Natural killer cell (primary cell): Measurements from ENCODE around the gene DDIT3. TPM values are rescaled to one million over a fixed set of nuclear protein-coding genes. Genes with fewer than 3 reads are reported as not detected.

ENCODE experiments used
- ATAC-seq, 3 donors: fragments of 150-1000 bp in 2 of 3; fragments of 200-7000 bp in 1 of 3; cut with Tn5 transposase; 1 replicate in 1 of 3; 2 replicates in 2 of 3; pipeline ENCODE4 v1.10.0; 2021; ENCODE audit warnings: mild to moderate bottlenecking in 2 of 3, moderate library complexity in 2 of 3
- DNase-seq, 2 donors: peaks; one replicate each; pipeline versions ENCODE4 v3.0.0 to v3.0.0-alpha.2; 2013 to 2021; ENCODE audit warnings: mixed read lengths in 1 of 2
- H3K27ac ChIP-seq: one replicate; pipeline ENCODE4 v1.5.1; 2013; ENCODE audit warnings: mild to moderate bottlenecking, low read length
- H3K27me3 ChIP-seq: one replicate; pipeline ENCODE4 v1.6.1; 2013; ENCODE audit warnings: low read length; ENCODE audit not compliant: control insufficient read depth, insufficient read depth
- H3K36me3 ChIP-seq: one replicate; pipeline ENCODE4 v1.6.1; 2013; ENCODE audit warnings: low read length; ENCODE audit not compliant: control insufficient read depth, insufficient read depth
- H3K4me1 ChIP-seq: one replicate; pipeline ENCODE4 v1.6.1; 2013; ENCODE audit warnings: low read length; ENCODE audit not compliant: control insufficient read depth, insufficient read depth
- H3K4me3 ChIP-seq: one replicate; pipeline ENCODE4 v1.5.1; 2013; ENCODE audit warnings: low read length
- H3K9me3 ChIP-seq: one replicate; pipeline ENCODE4 v1.6.1; 2013; ENCODE audit warnings: low read length; ENCODE audit not compliant: control insufficient read depth, insufficient read depth
- H3K27ac Mint-ChIP-seq, 2 donors: one replicate each; pipeline ENCODE4 v1.8.0; 2022; ENCODE audit warnings: mild to moderate bottlenecking in 2 of 2, mixed read lengths in 2 of 2, moderate library complexity in 1 of 2
- H3K27me3 Mint-ChIP-seq, 2 donors: one replicate each; pipeline ENCODE4 v1.8.0; 2022; ENCODE audit warnings: low read depth in 2 of 2, mixed read lengths in 2 of 2
- H3K36me3 Mint-ChIP-seq: one replicate; pipeline ENCODE4 v1.8.0; 2022; ENCODE audit warnings: mixed read lengths
- H3K4me1 Mint-ChIP-seq, 2 donors: one replicate each; pipeline ENCODE4 v1.8.0; 2022; ENCODE audit warnings: mixed read lengths in 2 of 2
- H3K4me3 Mint-ChIP-seq: one replicate; pipeline ENCODE4 v1.8.0; 2022; ENCODE audit warnings: mild to moderate bottlenecking, moderate library complexity, mixed read lengths
- H3K9me3 Mint-ChIP-seq, 2 donors: one replicate each; pipeline ENCODE4 v1.8.0; 2022; ENCODE audit warnings: mixed read lengths in 2 of 2
- WGBS: methylation state at CpG from one replicate; pipeline ENCODE4 v1.1.7; 2013; ENCODE audit warnings: missing lambda C conversion rate; ENCODE audit not compliant: insufficient coverage; 5-methylcytosine and 5-hydroxymethylcytosine counted together
- intact Hi-C: fragments of 100-400 bp; cut with micrococcal nuclease; formaldehyde crosslinking; loops from one replicate; pipeline ENCODE4 v1.14.2; 2022
- total RNA-seq, 4 donors: library from RNA; stranded (reverse); fragments of 120-200 nt in 1 of 4; gene quantifications; one replicate each; pipeline versions ENCODE4 v1.2.3 to v1.2.4, GENCODE V29; 2013 to 2022
- TF ChIP-seq, protein P1 (sequence below): fragments of 200-600 bp; IDR thresholded peaks from one replicate; pipeline ENCODE4 v1.8.0; 2022; ENCODE audit warnings: antibody characterized with exemption

The DDIT3 gene
- total RNA-seq, 3 donors from 2014 or later (not counting 1 experiment from before 2014, with no cell fraction given): 117 to 318 (median 182) TPM

DNA sequence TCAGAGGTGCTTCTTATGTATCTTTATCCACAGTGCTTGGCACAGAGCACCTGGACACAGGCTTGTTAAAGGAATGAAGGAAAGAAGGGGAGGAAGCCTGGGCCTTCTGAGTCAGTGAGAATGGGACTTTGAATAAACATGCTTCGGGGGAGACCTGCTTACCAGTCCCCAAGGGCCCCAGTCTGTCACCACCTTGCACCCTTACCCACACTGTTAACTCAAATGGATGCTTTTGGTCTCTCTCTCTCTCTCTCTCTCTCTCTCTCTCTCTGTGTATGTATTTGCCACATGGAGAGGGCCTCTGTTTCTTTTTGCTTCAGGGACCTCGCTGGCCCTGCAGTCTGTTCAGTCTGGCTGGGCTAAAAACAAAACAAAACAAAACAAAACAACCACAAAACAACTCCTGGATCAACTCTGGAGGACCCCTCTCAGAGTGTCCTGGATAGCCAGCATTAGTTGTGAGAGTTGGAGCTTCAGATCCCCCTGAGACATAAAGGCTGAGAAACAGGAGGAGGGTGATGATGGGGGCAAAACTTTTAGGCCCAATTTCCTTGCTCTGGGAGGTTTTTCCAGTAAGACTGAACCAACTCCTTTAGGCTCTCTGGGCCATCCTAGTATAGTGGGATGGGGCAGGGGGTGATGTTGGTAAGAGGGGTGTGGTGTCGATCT, 31.5 kb upstream of the DDIT3 start:
- Mint-ChIP-seq H3K4me3 (peak overlapping the region; percentile 29), H3K27ac (no peak overlapping the region), H3K4me1 (peaks cover 9 to 17% of the 10 kb centered on the region in 2 donors), H3K27me3 (peaks cover 19 to 37% of the 10 kb centered on the region in 2 donors), H3K9me3 (no peaks in the 10 kb centered on the region), H3K36me3 (no peaks in the 10 kb centered on the region)
- Histone ChIP-seq H3K4me1 (peaks cover 14% of the 10 kb centered on the region), H3K4me3 (no peak overlapping the region), H3K27ac (no peak overlapping the region), H3K36me3 (no peaks in the 10 kb centered on the region), H3K9me3 (no peaks in the 10 kb centered on the region), H3K27me3 (peaks cover 14% of the 10 kb centered on the region)
- ATAC-seq: no peak
- 96% methylated on average over 3 of the region's 3 CpGs for WGBS
- TF ChIP-seq, protein P1, sequence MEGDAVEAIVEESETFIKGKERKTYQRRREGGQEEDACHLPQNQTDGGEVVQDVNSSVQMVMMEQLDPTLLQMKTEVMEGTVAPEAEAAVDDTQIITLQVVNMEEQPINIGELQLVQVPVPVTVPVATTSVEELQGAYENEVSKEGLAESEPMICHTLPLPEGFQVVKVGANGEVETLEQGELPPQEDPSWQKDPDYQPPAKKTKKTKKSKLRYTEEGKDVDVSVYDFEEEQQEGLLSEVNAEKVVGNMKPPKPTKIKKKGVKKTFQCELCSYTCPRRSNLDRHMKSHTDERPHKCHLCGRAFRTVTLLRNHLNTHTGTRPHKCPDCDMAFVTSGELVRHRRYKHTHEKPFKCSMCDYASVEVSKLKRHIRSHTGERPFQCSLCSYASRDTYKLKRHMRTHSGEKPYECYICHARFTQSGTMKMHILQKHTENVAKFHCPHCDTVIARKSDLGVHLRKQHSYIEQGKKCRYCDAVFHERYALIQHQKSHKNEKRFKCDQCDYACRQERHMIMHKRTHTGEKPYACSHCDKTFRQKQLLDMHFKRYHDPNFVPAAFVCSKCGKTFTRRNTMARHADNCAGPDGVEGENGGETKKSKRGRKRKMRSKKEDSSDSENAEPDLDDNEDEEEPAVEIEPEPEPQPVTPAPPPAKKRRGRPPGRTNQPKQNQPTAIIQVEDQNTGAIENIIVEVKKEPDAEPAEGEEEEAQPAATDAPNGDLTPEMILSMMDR: no peak
- intact Hi-C loops: no loop called here
- no peak for DNase-seq

DNA sequence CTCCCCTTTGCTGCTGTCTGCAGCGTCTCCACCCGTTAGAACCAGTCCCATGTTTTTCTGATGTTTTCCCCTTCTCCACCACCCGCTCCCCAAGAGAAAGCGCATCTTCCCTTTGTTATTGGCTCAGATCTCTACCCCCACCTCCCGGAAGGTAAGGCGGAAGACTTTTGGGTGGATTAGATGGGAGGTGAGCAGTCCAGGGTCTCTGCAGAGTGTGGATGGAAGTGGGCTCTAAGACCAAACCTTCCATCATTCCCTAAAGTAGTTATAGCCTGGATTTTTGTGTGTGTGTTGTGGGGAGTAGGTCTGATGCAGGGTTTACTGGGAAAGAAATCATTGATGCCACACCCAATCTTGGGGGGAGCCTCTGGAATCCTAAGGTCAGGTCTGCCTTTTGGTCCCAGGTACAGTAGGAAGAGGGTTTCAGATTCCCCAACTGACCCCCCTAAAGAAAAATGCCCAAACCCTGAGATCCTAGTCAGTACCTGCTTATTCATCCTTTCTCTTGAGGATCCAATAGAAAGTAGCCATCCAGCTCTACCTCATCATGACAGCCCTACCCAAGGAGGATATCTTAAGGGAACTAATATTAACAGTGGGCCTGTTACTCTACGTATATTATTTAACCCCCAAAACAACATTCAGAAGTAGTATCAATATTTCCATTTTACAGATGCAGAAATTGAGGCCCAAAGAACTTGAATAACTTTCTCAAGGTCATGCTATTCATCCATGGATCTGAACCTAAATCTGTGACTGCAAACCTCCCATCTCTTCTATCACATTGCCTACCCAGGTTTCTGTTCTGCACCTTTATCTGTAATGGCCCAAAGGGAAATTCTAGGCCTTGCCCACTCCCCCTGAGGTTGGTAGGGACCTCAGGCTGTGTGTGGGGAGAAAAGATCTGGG, 30.6 kb upstream of the DDIT3 start:
- peaks cover 23% of the 10 kb centered on the region for H3K4me1 ChIP-seq
- 77% methylated on average over 5 of the region's 7 CpGs for WGBS
- intact Hi-C loops: no loop called here
- H3K4me3 Mint-ChIP-seq: peak overlapping the region; percentile 32
- no peak overlapping the region for H3K4me3 ChIP-seq
- H3K27ac ChIP-seq: no peak overlapping the region
- peaks cover 14% of the 10 kb centered on the region for H3K27me3 ChIP-seq
- no peaks in the 10 kb centered on the region for H3K36me3 Mint-ChIP-seq
- no peaks in the 10 kb centered on the region for H3K9me3 ChIP-seq
- no peak for ATAC-seq
- no peaks in the 10 kb centered on the region for H3K36me3 ChIP-seq
- H3K4me1 Mint-ChIP-seq: peaks cover 13 to 26% of the 10 kb centered on the region in 2 donors
- no peak overlapping the region for H3K27ac Mint-ChIP-seq
- DNase-seq: no peak
- peaks cover 19 to 36% of the 10 kb centered on the region in 2 donors for H3K27me3 Mint-ChIP-seq
- H3K9me3 Mint-ChIP-seq: no peaks in the 10 kb centered on the region
- TF ChIP-seq, protein P1: no peak

DNA sequence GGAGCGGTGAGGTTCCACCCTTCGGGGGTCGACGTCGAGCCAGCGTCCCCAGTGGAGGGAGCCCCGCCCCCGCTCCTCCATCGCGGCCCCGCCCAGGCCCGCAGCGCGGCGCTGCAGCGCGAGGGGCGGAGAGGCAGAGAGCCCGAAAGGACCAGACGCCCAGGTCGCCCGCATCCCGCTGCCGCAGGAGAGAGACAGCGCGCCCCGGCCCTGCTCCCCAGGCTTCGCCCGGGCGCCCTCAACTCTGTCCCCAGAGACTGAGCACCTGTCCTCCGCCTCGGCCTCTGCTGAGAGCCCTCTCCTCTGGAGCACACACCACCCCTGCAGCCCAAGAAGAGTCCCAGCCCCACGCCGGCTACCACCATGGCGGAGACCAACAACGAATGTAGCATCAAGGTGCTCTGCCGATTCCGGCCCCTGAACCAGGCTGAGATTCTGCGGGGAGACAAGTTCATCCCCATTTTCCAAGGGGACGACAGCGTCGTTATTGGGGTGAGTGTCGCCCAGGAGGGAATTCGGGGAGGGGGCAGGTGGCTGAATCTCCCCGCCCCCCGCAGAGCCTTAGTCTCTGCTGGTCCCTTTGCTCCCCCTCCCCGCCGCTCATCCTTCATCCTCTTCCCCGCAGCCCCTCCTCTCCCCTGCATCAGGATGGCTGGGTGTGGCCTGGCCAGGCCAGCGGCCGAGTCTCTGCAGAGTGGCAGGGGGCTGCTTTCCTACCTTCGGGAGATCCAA, 29.8 kb upstream of the DDIT3 start, which contains the start of gene KIF5A:
TSS of gene KIF5A (plus strand) at position 136 of the 732 bp plus-strand sequence. CDS start at position 364, 228 bp downstream.
- TF ChIP-seq, protein P1: no peak
- H3K4me1 ChIP-seq: peaks cover 26% of the 10 kb centered on the region
- peak within 1 kb of the TSS; percentile 23 for H3K4me3 ChIP-seq
- no peaks in the 10 kb centered on the region for H3K9me3 Mint-ChIP-seq
- WGBS: 8% methylated on average over 52 of the region's 52 CpGs
- H3K27ac Mint-ChIP-seq: no peak within 1 kb of the TSS
- peak within 1 kb of the TSS; percentile 69 for H3K4me3 Mint-ChIP-seq
- intact Hi-C loops: no loop called here
- ATAC-seq (peak; percentile 57 to 64 (median 61)), DNase-seq (peak; percentile 40 to 76)
- peaks cover 14% of the 10 kb centered on the region for H3K27me3 ChIP-seq
- H3K4me1 Mint-ChIP-seq: peaks cover 21 to 34% of the 10 kb centered on the region in 2 donors
- H3K36me3 ChIP-seq: no peaks in the 10 kb centered on the region
- H3K27ac ChIP-seq: no peak within 1 kb of the TSS
- H3K27me3 Mint-ChIP-seq: peaks cover 19 to 36% of the 10 kb centered on the region in 2 donors
- no peaks in the 10 kb centered on the region for H3K36me3 Mint-ChIP-seq
- H3K9me3 ChIP-seq: no peaks in the 10 kb centered on the region
